GM18861 (cell line): Measurements from ENCODE around the gene KLHL28.

Experiments
- ATAC-seq: cut with Tn5 transposase; IDR thresholded peaks from one replicate; pipeline ENCODE4 v1.9.1; 2021; ENCODE audit not compliant: unreplicated experiment

The KLHL28 gene

GRCh38 chr14:44960646-44961045, 1.1 kb downstream of the KLHL28 start:
- ATAC-seq: no peak

DNA sequence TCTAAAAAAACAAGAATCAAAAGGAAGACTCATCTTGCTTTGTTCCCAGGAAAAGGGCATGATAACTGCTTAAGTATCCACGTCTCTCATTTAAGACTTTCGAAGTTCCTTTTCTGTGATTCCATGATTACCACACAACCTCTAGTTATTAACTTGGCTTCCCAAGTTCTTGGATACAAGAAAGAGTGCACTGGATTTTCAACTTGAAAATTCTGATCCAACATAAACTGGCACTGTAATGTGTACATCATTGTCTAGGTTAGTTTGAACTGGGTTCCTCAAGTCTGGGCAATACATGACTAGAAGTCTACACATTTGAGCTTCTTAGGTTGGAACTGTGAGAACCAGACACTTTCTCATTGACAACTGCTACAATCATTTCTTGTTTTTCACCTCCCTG, 1.6 kb downstream of the KLHL28 start:
- ATAC-seq: no peak

DNA sequence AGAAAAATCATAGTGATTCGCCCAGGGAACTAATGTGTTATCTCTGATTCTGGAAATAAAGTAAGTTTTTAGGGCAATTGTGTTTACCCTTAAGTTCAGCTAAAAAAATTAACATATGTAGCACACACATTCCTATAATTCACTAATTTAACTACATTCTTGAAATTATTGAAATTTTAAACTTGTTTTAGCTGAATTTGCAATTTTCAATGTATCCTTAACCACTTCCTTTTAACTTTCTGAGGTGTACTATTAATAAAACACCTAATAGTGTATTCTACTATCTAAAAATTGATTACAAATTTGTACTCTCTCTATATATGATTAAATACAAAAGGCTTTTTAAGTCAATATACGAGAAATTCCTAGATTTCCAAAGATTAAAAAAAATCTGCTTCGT, 2.2 kb downstream of the KLHL28 start:
- ATAC-seq: no peak

DNA sequence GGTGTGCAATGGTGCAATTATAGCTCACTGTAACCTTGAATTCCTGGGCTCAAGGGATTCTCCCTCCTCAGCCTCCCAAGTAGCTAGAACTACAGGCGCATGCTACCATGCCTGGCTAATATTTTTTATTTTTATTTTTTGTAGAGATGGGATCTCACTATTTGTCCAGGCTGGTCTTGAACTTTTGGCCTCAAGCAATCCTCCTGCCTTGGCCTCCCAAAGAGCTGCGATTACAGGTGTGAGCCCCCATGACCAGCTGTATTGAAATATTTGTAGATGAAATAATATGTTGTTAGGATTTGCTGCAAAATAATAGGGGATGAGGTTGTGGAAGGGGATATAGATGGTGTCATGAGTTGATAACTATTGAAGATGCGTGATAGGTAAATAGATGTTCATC, 4.9 kb downstream of the KLHL28 start:
- no peak for ATAC-seq

DNA sequence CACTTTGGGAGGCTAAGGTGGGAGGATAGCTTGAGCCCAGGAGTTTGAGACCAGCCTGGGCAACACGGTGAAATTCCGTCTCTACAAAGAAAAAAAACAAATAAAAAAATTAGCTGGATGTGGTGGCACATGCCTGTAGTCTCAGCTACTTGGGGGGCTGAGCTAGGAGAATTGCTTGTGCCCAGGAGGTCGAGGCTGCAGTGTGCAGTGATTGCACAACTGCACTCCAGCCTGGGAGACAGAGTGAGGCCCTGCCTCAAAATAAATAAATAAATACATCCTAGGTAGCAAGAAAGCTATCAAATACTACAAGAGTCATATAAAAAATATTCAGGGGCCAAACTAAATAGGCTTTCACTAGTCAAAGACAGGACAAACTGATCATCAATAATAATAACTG, 6.2 kb downstream of the KLHL28 start:
- ATAC-seq: no peak

DNA sequence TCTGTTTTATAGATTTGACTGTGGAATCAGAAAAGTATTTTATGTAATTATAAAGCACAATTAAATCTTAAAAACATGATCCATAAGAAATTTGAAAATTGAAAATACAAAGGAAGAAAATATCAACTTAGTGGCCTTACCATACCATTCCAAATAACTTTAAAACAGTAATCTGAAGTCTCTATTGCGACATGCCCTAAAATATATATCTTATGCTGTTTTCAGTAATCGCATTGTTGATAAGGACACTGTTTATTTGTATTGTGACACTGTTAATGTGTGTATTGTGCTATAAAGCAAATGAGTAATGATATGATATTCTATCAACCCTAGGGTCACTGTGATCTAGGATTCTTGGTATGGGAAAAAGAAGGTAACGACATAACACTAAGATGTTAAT, 7.0 kb downstream of the KLHL28 start:
- no peak for ATAC-seq

DNA sequence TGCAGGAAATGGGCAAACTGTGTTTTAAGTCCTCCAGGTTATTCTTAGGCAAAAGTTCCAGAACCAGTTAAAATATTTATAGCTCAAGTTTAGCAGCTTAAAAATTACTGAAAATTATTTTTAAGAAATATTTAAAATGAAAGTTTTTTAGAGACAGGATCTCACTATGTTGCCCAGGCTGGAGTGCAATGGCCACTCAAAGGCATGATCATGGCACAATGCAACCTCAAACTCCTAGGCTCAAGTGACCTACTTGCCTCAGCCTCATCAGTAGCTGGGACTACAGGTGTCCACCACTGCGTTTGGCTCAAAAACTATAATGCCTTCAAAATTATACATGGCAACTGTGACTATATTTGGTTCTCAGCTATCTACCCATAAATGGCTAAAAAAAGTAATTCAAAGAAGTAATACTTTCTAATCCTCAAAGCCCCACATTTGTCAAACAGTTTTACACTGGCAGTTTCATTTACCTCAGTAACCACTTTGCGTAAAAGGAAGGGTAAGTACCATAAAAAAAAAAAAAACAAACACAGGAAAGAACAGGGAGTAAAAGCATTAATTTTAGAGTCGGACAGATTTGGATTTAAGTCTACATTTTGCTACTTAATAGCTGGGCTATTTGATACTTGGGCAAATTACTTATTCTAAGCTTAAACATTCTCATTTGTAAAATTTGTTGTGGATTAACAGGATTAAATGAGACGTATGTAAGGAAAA, 9.2 kb downstream of the KLHL28 start:
- no peak for ATAC-seq

DNA sequence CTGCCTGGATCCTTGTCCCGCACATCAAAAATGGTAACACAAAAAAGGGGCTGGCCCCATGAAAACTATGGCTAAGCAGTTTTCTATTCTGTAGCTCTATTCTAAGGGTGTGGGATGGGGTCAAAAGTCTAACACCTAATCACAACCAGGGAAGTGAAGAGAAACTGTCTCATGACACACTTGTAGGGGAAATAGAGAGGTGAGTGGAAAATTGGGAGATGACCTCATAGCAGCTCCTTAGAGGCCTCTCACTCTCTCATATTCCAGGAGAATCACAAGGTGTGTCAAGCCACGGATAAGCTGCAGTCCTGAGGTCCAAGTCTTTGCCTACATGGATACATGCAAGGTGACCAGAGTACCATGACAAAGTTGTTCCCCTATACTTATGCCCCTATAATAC, 10.7 kb downstream of the KLHL28 start:
- no peak for ATAC-seq

GRCh38 chr14:44945264-44945663, 16.5 kb downstream of the KLHL28 start:
- no peak for ATAC-seq

GRCh38 chr14:44944107-44944506, 17.6 kb downstream of the KLHL28 start:
- ATAC-seq: no peak

GRCh38 chr14:44942436-44942835, 19.3 kb downstream of the KLHL28 start:
- ATAC-seq: no peak

DNA sequence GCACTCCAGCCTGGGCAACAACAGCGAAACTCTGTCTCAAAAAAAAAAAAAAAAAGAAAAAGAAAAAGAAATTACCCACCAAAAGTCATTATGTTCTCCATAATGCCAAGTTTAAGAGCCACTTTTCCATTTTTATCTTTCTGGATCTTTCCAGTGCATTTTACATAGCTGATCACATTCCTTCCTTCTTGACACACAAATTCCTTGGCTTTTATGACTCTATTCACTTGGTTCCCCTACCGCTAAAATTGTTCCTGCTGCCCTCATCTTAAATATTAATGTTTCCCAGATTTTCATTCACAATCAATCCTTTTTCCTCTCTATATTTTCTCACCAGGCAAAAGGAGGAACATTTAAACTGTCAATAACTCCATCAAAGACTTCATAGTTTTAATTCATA, 20.2 kb downstream of the KLHL28 start:
- ATAC-seq: no peak

GRCh38 chr14:44940944-44941343, 20.8 kb downstream of the KLHL28 start:
- no peak for ATAC-seq

- ATAC-seq: no peak
Observed at GRCh38 chr14:44940211-44940610, 21.5 kb downstream of the KLHL28 start.

DNA sequence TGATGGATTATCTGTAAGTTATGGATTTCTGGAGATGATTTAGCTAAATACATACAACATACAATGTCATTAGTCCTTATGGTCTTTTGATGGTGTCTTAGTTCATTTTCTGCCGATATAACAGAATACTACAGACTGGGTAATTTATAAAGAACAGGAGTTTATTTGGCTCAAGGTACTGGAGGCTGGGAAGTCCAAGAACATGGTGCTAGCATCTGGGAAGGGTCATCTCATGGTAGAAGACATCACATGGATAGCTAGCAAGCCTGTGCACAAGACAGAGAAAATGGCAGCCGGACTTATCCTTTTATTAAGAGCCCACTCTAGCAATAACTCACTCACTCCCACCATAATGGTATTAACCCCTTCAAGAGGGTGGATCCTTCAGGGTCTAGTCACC, 24.2 kb downstream of the KLHL28 start:
- ATAC-seq: no peak

GRCh38 chr14:44935155-44935554, 26.6 kb downstream of the KLHL28 start:
- ATAC-seq: no peak

DNA sequence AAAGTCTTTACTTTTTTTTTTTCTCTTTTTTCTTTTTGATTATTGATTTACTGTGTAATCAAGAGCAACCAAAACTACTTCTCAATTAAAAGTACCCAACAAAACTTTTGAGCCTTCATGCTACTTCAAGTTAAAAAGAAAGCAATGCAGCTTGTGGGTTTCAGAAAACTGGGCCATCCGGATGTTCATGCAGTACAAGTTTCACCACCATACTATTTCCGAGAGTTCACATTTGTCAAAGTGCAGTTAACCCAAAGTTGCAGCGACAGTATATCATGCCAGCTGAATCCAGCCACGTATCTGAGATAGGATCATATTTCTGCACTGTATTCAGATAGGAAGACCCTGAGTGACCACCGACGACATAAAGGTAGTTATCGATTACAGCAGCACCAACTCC, 33.0 kb downstream of the KLHL28 start:
- no peak for ATAC-seq

DNA sequence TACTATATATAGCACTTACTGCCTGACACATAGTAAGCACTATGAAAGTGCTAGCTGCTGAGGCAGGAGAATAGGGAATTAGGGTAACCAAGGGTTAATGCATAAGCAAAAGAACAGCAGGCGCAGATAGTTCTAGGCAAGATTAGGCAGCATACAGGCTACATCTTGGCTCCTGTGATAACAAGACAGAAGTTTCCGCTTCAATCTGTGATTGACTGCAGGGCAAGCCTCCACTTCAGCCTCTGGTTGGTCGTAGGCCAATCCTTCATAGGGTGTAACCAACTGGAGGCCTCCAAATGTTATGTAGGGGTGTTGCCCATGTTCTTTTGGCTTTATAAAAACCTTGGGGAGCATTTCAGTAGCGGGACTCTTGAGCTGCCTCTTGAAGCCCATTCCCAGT, 46.9 kb downstream of the KLHL28 start:
- no peak for ATAC-seq

DNA sequence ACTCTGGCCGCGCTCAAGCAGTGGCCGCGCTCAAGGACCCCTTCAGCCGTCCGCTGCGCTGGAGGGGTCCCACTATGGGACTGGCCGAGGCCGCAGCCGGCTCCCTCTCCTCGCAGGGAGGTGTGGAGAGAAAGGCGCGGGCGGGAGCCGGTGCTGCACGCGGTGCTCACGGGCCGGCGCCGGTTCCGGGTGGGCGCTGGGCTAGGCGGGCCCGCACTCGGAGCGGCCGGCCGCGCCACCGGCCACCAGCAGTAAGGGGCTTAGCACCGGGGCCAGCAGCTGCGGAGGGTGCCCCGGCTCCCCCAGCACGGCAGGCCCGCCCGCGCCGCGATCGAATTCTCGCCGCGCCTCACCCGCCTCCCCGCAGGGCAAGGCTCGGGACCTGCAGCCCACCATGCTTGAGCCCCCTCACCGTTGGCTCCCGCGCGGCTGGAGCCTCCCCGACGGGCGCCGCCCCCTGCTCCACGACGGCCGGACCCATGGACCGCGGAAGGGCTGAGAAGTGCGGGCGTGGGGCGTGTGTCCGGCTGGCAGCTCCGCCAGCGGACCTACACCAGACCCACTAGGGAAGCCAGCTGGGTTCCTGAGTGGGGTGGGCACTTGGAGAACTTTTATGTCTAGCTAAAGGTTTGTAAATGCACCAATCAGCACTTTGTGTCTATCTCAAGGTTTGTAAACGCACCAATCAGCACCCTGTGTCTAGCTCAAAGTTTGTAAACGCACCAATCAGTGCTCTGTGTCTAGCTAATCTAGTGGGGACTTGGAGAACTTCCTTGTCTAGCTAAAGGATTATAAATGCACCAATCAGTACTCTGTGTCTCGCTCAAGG, 49.5 kb downstream of the KLHL28 start:
- no peak for ATAC-seq

DNA sequence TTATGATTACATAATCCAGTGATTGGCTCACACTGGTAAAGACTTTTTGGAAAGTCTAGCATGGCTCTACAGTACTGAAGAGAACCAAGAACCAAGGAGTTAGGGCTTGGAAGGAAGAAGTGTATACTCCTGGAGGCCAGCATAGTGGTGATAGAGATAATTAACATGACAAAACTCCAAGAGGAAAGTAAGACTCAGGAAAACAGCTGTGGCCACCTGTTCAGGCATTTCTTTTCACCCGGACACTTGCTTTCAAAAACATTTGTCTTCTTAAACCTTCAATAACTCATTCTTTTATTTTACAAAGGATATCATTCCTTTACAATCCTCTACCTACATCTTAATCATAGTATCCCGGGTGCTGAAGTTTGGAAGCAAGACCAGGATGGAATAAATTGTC, 50.9 kb downstream of the KLHL28 start:
- ATAC-seq: no peak

- no peak for ATAC-seq
Observed at GRCh38 chr14:44901696-44902095, 60.1 kb downstream of the KLHL28 start.

DNA sequence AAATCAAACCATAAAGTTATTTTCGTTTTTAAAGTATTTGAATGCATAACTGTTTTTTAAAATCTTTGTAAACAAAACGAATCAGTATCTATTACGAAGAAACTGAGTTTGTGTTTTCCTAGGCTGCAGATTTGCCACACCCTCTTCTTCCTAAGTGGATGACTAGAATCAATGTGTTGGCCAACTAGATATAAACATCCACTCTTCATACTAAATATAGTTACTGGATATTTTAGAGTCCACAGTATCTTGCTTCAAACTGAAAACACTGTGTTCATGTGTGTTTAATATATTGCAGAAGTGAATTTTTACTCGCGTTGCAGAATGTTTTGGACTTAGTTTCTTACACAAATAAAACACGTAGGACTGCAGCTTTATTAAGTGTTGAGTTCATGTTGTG, 63.2 kb downstream of the KLHL28 start:
- ATAC-seq: no peak

- no peak for ATAC-seq
Observed at GRCh38 chr14:44897845-44898151, 63.9 kb downstream of the KLHL28 start.
